ENCODE data around the gene LRRIQ4. TPM values are rescaled to one million over a fixed set of nuclear protein-coding genes. Genes with fewer than 3 reads are reported as not detected.

The LRRIQ4 gene
- total RNA-seq, 1 donor from 2014 or later, result 0.21 TPM

GRCh38 chr3:169879845-169880575 is 67.3 kb downstream of the LRRIQ4 start:
- Mint-ChIP-seq H3K27ac (no peak overlapping the region), H3K4me1 (peaks cover 7% of the 10 kb centered on the region), H3K27me3 (no peaks in the 10 kb centered on the region), H3K4me3 (no peak overlapping the region), H3K36me3 (ENCODE audit: low read depth) (no peaks in the 10 kb centered on the region), H3K9me3 (no peaks in the 10 kb centered on the region)
- no peak for DNase-seq
- intact Hi-C loops (cut with micrococcal nuclease), result no loop called here

DNA sequence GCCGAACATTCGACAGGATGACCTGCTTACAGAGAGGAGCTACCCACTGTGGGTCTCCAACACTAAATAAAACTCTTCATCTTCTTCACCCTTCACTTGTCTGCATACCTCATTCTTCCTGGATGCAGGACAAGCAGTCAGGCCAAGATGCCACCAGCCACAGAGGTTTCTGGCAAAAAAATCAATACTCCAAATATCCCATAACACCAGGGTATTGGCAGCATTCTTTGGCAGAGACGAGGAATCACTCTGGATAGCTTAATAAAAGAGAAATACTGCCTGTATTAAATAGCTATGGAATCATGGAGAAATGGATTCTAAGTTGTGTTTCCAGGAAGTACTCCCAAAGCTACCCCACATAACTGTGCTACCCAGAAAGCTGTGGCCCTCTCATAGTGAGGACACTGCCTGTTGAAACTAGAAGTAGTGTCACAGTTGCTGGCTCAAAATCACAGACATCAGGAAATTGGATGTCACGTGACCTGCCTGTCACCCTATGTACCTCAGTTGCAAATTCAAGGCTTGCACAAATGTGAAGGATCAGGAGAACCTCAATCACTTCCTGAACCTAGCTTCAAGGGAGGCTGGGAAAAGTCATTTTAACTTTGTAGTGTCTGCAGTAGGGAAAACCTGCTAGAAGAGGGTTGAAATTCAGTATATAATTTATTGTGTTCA is 68.0 kb downstream of the LRRIQ4 start:
- Mint-ChIP-seq H3K9me3 (no peaks in the 10 kb centered on the region), H3K27me3 (no peaks in the 10 kb centered on the region), H3K27ac (no peak overlapping the region), H3K4me1 (peaks cover 7% of the 10 kb centered on the region), H3K36me3 (ENCODE audit: low read depth) (no peaks in the 10 kb centered on the region), H3K4me3 (no peak overlapping the region)
- intact Hi-C loops (cut with micrococcal nuclease), result no loop called here
- DNase-seq, result no peak

DNA sequence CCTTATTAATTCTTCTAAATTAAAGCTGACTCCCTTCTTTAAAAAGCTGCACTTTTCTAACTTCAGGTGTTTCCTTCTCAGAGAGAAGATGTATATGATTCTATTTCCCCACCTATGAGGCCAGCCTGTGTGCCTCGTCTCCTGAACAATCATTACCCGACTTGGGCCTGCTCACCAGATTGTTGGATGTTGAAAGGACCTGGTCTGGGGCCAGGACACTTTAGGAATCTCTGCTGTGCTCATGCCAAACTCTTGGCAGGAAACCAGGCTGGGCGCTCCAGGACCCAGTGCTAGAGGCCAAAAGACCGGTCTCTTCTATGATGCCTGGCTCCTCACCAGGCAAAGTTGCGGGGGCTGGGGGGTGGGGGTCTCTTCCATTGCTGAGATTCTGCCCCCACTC is 74.0 kb downstream of the LRRIQ4 start:
- H3K27me3 Mint-ChIP-seq, result peaks cover 6% of the 10 kb centered on the region
- intact Hi-C loops (cut with micrococcal nuclease), result no loop called here
- no peaks in the 10 kb centered on the region for H3K9me3 Mint-ChIP-seq
- H3K4me3 Mint-ChIP-seq, result no peak overlapping the region
- DNase-seq, result no peak
- peaks cover 4% of the 10 kb centered on the region for H3K4me1 Mint-ChIP-seq
- H3K27ac Mint-ChIP-seq, result no peak overlapping the region
- H3K36me3 Mint-ChIP-seq (ENCODE audit: low read depth), result no peaks in the 10 kb centered on the region

Other genes with a start within 250 kb of the LRRIQ4 start
- not detected in 2 replicates for gene MECOM, start 149.2 kb upstream of the LRRIQ4 start, total RNA-seq
- gene TERC, start 47.8 kb upstream of the LRRIQ4 start, total RNA-seq, result 8.9 TPM in 1 of 2 replicates, not detected in the other
- 0.85 and 1.1 TPM in 2 replicates for gene ACTRT3, start 43.3 kb upstream of the LRRIQ4 start, total RNA-seq
- 15.9 and 17.2 TPM in 2 replicates for gene MYNN, start 39.5 kb upstream of the LRRIQ4 start, total RNA-seq
- 4.7 and 5.8 TPM in 2 replicates for gene LRRC34, start within 50 bp of the LRRIQ4 start, total RNA-seq
- not detected in 2 replicates for gene LRRC31, start 57.1 kb downstream of the LRRIQ4 start, total RNA-seq
- gene SAMD7, start 98.7 kb downstream of the LRRIQ4 start, total RNA-seq, result not detected in 2 replicates
- 72.1 and 72.4 TPM in 2 replicates for gene SEC62, start 153.9 kb downstream of the LRRIQ4 start, total RNA-seq
- 3.4 and 3.6 TPM in 2 replicates for gene GPR160, start 225.1 kb downstream of the LRRIQ4 start, total RNA-seq

All from activated CD4-positive, alpha-beta T cell treated with anti-CD3 and anti-CD28 coated beads, Interleukin-2, amount 10 ng/mL, durations not matched to agents 24 days and 14 days (primary cell).